Neural cell (in vitro differentiated cells): ENCODE results near the gene TRPC4AP.
"Not testable (repeated sequence)": the region's sequence is repeated elsewhere in the genome, so short reads cannot be mapped to it uniquely, and the experiment has no call there.

Experiments used
- RAD21 ChIP-seq: fragments of 450-650 bp; conservative IDR thresholded peaks from 2 replicates; pipeline ENCODE4 v1.6.1; 2014; ENCODE audit warnings: antibody characterized with exemption, mild to moderate bottlenecking, moderate library complexity
- TF ChIP-seq, protein P1 (sequence below): fragments of 450-650 bp; IDR thresholded peaks from 2 replicates; pipeline ENCODE4 v1.5.1; 2014; ENCODE audit warnings: antibody characterized with exemption, mild to moderate bottlenecking, moderate library complexity; ENCODE audit not compliant: poor library complexity, severe bottlenecking

DNA sequence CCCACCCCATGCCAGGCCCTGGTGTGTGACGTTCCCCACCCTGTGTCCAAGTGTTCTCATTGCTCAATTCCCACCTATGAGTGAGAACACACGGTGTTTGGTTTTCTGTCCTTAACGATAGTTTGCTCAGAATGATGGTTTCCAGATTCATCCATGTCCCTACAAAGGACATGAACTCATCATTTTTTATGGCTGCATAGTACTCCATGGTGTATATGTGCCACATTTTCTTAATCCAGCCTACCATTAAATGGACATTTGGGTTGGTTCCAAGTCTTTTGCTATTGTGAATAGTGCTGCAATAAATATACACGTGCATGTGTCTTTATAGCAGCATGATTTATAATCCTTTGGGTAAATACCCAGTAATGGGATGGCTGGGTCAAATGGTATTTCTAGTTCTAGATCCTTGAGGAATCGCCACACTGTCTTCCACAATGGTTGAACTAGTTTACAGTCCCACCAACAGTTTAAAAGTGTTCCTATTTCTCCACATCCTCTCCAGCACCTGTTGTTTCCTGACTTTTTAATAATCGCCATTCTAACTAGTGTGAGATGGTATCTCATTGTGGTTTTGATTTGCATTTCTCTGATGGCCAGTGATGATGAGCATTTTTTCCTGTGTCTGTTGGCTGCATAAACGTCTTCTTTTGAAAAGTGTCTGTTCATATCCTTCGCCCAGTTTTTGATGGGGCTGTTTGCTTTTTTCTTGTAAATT is 21.0 kb downstream of the TRPC4AP start:
- TF ChIP-seq, protein P1, sequence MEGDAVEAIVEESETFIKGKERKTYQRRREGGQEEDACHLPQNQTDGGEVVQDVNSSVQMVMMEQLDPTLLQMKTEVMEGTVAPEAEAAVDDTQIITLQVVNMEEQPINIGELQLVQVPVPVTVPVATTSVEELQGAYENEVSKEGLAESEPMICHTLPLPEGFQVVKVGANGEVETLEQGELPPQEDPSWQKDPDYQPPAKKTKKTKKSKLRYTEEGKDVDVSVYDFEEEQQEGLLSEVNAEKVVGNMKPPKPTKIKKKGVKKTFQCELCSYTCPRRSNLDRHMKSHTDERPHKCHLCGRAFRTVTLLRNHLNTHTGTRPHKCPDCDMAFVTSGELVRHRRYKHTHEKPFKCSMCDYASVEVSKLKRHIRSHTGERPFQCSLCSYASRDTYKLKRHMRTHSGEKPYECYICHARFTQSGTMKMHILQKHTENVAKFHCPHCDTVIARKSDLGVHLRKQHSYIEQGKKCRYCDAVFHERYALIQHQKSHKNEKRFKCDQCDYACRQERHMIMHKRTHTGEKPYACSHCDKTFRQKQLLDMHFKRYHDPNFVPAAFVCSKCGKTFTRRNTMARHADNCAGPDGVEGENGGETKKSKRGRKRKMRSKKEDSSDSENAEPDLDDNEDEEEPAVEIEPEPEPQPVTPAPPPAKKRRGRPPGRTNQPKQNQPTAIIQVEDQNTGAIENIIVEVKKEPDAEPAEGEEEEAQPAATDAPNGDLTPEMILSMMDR = not testable (repeated sequence)
- not testable (repeated sequence) for TF ChIP-seq RAD21
